Adipocyte (in vitro differentiated cells): ENCODE measurements around the gene PDAP1.
"Not testable (repeated sequence)": the region's sequence is repeated elsewhere in the genome, so short reads cannot be mapped to it uniquely, and the experiment has no call there.

ENCODE experiments used
- DNase-seq: peaks from one replicate; pipeline ENCODE4 v3.0.0-alpha.2; 2015; ENCODE audit warnings: low read depth
- H3K27me3 ChIP-seq: replicated peaks from 2 replicates; pipeline ENCODE4 v1.7.0; 2013; ENCODE audit warnings: mild to moderate bottlenecking, low read length, moderate library complexity; ENCODE audit not compliant: control insufficient read depth, insufficient read depth
- H3K36me3 ChIP-seq: 2 replicates; pipeline ENCODE4 v1.7.0; 2013; ENCODE audit warnings: low read length, mild to moderate bottlenecking, moderate library complexity; ENCODE audit not compliant: control insufficient read depth, insufficient read depth, severe bottlenecking
- H3K4me1 ChIP-seq: 2 replicates; pipeline ENCODE4 v1.7.0; 2013; ENCODE audit warnings: mild to moderate bottlenecking, low read length, moderate library complexity; ENCODE audit not compliant: control insufficient read depth, insufficient read depth
- H3K4me3 ChIP-seq: 2 replicates; pipeline ENCODE4 v1.7.0; 2013; ENCODE audit warnings: mild to moderate bottlenecking, low read length, moderate library complexity
- H3K9ac ChIP-seq: 2 replicates; pipeline ENCODE4 v1.7.0; 2013; ENCODE audit warnings: mild to moderate bottlenecking, low read length, moderate library complexity
- H3K9me3 ChIP-seq: 2 replicates; pipeline ENCODE4 v1.7.0; 2013; ENCODE audit warnings: mild to moderate bottlenecking, low read length, moderate library complexity; ENCODE audit not compliant: control insufficient read depth

The PDAP1 gene

DNA sequence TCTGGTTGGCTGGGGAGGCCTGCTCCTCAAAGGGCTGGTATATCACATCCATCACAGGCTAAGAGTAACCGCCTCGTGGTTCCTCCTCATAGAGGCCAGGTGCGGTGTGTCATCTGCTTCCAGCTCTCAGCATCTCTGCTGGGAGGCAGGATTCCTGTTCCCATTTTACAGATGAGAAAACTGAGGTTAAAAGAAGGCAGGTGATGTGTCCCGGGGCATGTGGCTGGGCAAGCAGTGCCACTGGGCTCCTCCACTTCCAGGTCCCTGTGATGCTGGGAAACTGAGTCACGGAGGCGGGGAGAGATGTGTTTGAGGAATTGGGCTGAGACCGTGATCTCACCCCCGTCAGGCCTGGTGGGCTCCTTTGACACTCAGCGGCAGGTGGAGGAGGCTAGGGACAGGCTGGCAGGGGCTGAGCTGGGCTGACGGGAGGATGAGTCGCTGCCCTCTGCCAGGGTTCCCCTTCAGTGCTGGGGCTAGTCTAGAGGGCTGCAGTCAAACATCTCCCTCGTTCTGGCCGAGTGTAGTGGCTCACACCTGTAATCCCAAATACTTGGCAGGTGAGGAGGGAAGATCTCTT is 24.5 kb downstream of the PDAP1 start:
- H3K9ac ChIP-seq: no peak overlapping the region
- H3K27me3 ChIP-seq: no peaks in the 10 kb centered on the region
- H3K4me1 ChIP-seq: peaks cover 30% of the 10 kb centered on the region
- H3K36me3 ChIP-seq: peaks cover 20% of the 10 kb centered on the region
- no peak for DNase-seq
- no peak overlapping the region for H3K4me3 ChIP-seq
- no peaks in the 10 kb centered on the region for H3K9me3 ChIP-seq

DNA sequence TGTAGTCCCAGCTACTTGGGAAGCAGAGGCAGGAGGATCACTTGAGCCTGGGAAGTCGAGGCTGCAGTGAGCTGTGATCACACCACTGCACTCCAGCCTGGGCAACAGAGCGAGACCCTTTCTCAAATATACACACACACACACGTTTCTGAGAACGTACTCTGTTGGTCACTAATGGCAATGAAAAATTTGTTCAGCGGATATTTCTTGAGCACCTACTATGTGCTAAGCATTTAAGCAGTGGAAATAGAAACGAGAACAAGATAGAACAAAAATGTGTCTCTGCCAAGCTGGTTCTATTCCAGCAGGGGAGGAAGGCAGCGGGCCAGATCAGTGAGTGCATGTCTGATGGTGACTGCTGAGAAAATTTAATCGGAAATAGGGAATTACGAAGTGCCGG is 25.2 kb downstream of the PDAP1 start:
- H3K27me3 ChIP-seq: no peaks in the 10 kb centered on the region
- no peak overlapping the region for H3K9ac ChIP-seq
- no peak for DNase-seq
- H3K4me3 ChIP-seq: no peak overlapping the region
- H3K9me3 ChIP-seq: no peaks in the 10 kb centered on the region
- H3K4me1 ChIP-seq: peaks cover 31% of the 10 kb centered on the region
- H3K36me3 ChIP-seq: peaks cover 19% of the 10 kb centered on the region

DNA sequence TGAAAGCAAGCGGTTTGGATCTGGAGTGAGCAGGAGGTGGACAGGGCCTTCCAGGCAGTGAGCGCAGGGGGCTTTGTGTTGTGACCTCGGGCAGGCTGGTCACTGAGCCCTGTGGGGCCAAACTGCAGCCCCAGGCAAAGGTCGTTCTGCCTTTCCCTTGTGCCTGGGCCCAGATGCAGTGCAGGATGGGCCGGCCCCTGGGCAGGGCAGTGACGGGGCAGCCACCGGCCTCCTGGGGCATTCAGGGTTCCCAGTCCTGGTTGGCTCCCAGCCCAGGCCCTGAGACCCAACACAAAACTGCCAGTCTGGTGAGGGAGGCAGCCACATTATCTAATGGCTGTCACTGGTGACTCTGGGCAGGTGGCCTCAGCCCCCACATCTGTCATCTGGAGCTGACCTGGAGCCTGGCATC is 26.7 kb downstream of the PDAP1 start:
- no peak for DNase-seq

DNA sequence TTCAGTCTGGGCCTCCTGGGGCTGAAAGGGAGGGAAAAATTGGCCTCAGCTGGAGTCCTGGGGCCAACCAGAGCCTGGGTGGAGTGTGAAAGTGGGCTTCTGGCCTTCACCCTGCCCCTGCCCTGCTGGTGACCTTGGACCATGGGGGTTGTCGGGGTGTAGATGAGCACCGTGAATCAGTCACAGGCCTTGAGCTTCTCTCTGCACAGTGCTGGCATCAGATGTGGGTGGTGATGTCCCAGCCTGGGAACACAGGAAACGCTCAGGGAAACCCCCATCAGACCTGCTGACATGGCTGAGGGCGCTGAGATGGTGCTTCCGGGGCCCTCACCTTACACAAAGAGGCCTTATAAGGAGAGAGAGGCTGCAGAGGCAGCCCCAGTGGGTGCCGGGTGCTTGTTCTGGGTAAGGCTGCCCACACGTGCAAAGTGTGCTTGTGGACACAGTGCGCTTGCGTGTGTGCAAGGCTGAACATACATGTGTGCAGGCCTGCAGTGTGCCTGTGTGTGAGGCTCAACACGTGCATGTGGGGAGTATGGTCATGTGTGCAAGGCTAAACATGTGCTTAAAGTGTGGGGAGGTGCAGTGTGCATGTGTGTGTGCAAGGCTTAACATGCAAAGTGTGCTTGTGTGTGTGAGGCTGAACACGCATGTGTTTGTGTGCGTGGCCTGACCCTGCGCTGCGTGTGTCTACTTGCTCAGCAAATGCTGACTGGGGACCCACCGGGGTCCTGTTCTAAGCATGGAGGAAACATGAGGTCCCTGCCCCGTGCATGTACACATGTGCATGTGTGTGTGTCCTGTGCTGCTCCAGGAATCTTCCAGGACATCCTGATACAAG is 27.4 kb downstream of the PDAP1 start:
- peaks cover 31% of the 10 kb centered on the region for H3K4me1 ChIP-seq
- H3K4me3 ChIP-seq: peak overlapping the region; percentile 67
- peak overlapping the region; percentile 90 for H3K9ac ChIP-seq
- DNase-seq: no peak
- H3K36me3 ChIP-seq: peaks cover 16% of the 10 kb centered on the region
- no peaks in the 10 kb centered on the region for H3K27me3 ChIP-seq
- no peaks in the 10 kb centered on the region for H3K9me3 ChIP-seq

More for the DNA sequence above, 26.7 kb downstream of the PDAP1 start:
- Histone ChIP-seq H3K9ac (no peak overlapping the region), H3K4me3 (no peak overlapping the region), H3K4me1 (peaks cover 31% of the 10 kb centered on the region), H3K27me3 (no peaks in the 10 kb centered on the region), H3K36me3 (peaks cover 19% of the 10 kb centered on the region), H3K9me3 (no peaks in the 10 kb centered on the region)

DNA sequence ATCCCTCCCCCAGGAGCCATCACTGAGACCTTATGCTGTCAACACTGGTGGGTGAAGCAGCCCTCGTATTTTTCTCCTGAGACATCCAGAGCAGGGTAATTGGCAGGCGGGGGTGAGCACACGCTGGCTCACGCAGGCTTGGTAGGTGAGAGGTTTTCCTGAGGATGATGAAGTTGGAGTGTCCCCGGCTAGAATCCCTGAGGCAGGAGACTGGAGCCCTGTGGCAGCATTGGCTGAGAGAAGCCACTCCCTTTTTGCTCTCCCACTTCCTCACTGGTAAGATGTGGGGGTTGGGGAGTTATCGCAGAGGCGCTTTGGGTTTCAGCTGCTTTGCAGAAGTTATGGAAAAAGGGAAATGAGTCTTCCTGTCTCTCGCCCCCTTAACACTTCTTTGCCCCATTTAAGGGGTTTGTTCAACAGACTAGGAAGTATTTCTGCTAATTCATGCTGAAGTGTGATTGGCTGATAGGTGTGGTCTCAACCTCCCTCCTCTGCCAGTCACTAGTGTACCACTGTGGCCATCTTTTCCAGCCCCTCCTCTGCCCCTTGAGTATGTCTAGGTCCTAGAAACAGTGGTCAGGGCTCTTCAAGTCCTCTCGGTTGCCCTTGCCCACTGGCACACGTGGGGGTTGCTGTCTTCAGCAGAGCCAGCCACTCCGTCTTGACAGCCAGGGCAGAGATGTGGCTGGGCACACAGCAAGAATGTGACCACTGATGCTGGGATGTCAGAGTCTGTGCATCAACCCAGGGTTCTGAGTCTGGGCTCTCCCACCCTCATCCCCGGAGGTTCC is 28.2 kb downstream of the PDAP1 start:
- Histone ChIP-seq H3K4me3 (peak overlapping the region; percentile 67), H3K36me3 (peaks cover 11% of the 10 kb centered on the region), H3K27me3 (no peaks in the 10 kb centered on the region), H3K4me1 (peaks cover 34% of the 10 kb centered on the region), H3K9me3 (no peaks in the 10 kb centered on the region), H3K9ac (peak overlapping the region; percentile 90)
- DNase-seq: peak; percentile 40

DNA sequence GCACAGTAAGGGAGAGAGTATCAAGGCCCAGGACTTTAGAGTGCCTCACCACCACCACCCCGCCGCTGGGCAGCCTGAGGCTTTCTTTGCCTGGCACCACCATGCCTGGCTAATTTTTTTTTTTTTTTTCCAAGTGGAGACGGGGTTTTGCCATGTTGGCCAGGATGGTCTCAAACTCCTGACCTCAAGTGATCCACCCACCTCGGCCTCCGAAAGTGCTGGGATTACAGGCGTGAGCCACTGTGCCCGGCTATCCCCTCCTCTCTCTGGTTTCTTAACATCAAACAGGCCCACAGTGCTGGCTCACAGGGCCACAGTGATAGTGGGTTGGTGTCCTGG is 28.7 kb downstream of the PDAP1 start:
- peaks cover 34% of the 10 kb centered on the region for H3K4me1 ChIP-seq
- peaks cover 11% of the 10 kb centered on the region for H3K36me3 ChIP-seq
- not testable (repeated sequence) for DNase-seq

DNA sequence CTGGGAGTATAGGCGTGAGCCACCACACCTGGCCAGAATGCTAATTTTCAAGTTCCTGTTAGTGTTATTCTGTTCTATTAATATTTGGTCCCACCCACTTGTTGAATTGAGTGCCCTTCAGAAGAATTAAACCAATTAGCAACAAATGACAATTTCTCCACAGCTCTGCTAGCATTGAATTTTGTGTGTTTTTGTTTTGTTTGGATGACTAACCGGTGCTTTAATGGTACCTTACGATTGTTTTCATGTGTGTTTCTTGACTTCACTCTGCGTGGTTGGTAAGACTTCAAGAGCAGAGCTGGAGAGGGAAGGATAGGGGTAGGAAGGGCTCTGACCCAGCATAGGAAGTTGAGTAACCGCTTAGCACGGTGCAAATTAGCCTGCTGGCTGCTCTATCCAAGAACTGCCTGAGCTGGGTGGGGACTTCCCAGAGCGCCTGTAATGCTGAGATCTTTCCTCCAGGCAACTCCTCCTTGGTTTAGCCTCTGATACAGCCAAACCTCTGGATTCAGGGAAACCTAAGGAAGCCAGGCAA is 29.3 kb downstream of the PDAP1 start:
- peak overlapping the region; percentile 90 for H3K9ac ChIP-seq
- H3K4me1 ChIP-seq: peaks cover 34% of the 10 kb centered on the region
- no peaks in the 10 kb centered on the region for H3K27me3 ChIP-seq
- H3K36me3 ChIP-seq: peaks cover 11% of the 10 kb centered on the region
- H3K9me3 ChIP-seq: no peaks in the 10 kb centered on the region
- peak; percentile 96 for DNase-seq
- H3K4me3 ChIP-seq: peak overlapping the region; percentile 67

More for the DNA sequence above, 28.7 kb downstream of the PDAP1 start:
- Histone ChIP-seq H3K9ac (peak overlapping the region; percentile 90), H3K4me3 (peak overlapping the region; percentile 67)
- not testable (repeated sequence) for H3K27me3 ChIP-seq, H3K9me3 ChIP-seq

DNA sequence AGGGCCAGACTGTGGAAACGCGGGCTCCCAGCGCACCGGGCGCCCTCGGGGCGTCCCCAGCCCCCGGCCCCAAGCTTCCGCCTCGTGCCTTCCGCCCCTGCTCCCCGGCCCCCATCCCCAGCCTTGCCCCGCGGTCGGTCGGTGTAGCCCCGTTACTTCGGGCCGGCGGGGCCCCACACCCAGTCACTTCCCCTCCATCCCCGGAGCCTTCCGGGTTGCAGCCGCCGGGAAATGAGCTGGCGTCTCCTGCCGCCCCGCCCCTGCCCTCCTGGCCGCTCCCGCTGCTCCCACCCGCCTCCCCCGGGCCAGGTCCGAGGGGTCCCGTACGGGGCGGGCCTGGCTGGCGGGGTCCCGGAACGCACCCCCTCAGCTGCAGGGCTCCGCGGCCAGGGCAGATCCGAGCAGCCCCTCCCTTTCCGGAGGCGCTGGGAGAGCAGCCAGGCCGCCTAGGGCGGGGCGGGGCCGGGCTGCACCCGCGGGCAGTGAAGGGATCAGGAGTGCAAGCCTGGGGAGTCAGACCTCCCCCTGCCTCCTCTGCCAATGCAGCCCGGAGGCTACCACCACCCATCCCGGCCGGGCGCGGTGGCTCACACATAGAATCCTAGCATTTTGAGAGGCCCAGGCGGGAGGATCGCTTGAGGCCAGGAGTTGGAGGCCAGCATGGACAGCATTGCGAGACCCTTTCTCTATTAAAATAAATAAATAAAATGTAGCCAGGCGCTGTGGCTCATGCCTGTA is 33.2 kb downstream of the PDAP1 start:
- H3K4me3 ChIP-seq: peak overlapping the region; percentile 85
- peaks cover 28% of the 10 kb centered on the region for H3K4me1 ChIP-seq
- H3K27me3 ChIP-seq: no peaks in the 10 kb centered on the region
- peaks cover 11% of the 10 kb centered on the region for H3K36me3 ChIP-seq
- H3K9me3 ChIP-seq: no peaks in the 10 kb centered on the region
- peak overlapping the region; percentile 87 for H3K9ac ChIP-seq
- peak; percentile 84 for DNase-seq

DNA sequence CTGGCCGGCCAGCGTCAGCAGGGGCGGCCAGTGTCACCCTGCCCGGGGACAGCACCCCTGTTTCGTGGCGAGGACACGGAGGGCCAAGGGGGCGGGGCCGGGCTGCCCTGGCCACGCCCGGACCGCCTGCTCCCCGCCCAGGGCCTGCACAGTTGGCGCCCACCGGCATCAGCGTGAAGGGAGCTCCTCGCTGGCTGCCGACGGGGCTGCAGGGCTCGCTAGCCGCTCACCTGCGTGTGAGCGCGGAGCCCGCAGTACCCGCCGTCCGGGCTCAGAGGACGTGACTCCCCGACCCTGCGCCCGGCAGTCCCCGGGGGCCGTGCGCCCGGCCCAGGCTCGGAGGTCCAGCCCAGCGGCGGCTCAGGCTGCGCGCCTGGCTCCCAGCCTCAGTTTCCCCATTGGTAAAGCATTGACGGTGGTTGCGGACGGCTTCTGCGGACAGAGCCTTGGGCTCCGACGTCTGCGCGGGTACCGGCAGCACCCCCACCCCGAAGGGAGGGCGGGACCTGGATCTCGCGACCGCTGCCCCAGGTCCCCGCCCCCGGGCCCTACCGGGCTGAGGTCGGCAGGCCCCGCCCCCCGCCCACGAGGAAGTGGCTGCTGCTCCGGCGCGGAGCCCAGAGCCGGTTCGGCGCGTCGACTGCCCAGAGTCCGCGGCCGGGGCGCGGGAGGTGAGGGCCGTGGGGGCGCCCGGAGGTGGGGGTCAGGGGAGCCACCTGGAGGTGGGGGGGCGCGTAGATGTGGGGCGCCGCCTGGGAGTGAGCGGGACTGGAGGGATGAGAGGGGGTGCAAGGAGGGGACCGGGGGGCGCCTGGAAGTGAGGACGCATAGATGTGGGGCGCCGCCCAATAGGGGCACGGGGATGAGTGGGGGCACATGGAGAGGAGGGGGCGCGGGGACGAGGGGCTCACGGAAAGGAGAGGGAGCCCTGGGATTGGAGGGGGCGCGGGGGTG is 34.0 kb downstream of the PDAP1 start, which contains the start of gene ARPC1B:
Gene ARPC1B (plus strand): TSS at position 620 of the 954 bp plus-strand sequence. CDS start 10,985 bp downstream, outside the sequence.
- H3K4me3 ChIP-seq: peak within 1 kb of the TSS; percentile 85
- peaks cover 20% of the 10 kb centered on the region for H3K4me1 ChIP-seq
- H3K27me3 ChIP-seq: no peaks in the 10 kb centered on the region
- no peaks in the 10 kb centered on the region for H3K9me3 ChIP-seq
- H3K9ac ChIP-seq: peak within 1 kb of the TSS; percentile 87
- DNase-seq: peak; percentile 80
- H3K36me3 ChIP-seq: peaks cover 11% of the 10 kb centered on the region
